Thoracic aorta (tissue), 2 donors: Measurements from ENCODE around the gene BMAL1. TPM values are rescaled to one million over a fixed set of nuclear protein-coding genes. Genes with fewer than 3 reads are reported as not detected.

ENCODE experiments used
- ATAC-seq: fragments of 150-250 bp; one replicate; pipeline ENCODE4 v1.8.0; 2017; ENCODE audit warnings: low read depth; ENCODE audit not compliant: insufficient number of reproducible peaks, low FRiP score
- DNase-seq: peaks from one replicate; pipeline ENCODE4 v3.0.0-alpha.2; 2020; ENCODE audit warnings: low spot score
- H3K27ac ChIP-seq, 2 donors: fragments of 200-600 bp; sonication (generic); 1 replicate in 1 of 2; 2 replicates in 1 of 2; pipeline ENCODE4 v1.5.1; 2016; ENCODE audit warnings: mild to moderate bottlenecking in 2 of 2, moderate library complexity in 2 of 2
- H3K27me3 ChIP-seq: fragments of 200-600 bp; sonication (generic); replicated peaks from 2 replicates; pipeline ENCODE4 v1.6.0; 2016; ENCODE audit warnings: mild to moderate bottlenecking; ENCODE audit not compliant: insufficient read depth
- H3K36me3 ChIP-seq: fragments of 200-600 bp; sonication (generic); one replicate; pipeline ENCODE4 v1.5.1; 2016
- H3K4me1 ChIP-seq, 2 donors: fragments of 200-600 bp; sonication (generic); 1 replicate in 1 of 2; 2 replicates in 1 of 2; pipeline versions ENCODE4 v1.5.1 to v1.6.0; 2016; ENCODE audit warnings: low read depth in 2 of 2, mild to moderate bottlenecking in 1 of 2; ENCODE audit not compliant: control insufficient read depth in 1 of 2
- H3K4me3 ChIP-seq: fragments of 200-600 bp; sonication (generic); 2 replicates; pipeline ENCODE4 v1.5.1; 2016; ENCODE audit warnings: mild to moderate bottlenecking
- H3K9me3 ChIP-seq: fragments of 200-600 bp; sonication (generic); 2 replicates; pipeline ENCODE4 v1.5.1; 2016
- CTCF ChIP-seq: fragments of 200-600 bp; sonication (generic); IDR thresholded peaks from one replicate; pipeline ENCODE4 v1.5.1; 2019; ENCODE audit warnings: antibody characterized with exemption
- total RNA-seq, 2 donors: library from RNA; depleted of rRNA; stranded (reverse); fragments of >200 nt; gene quantifications; one replicate each; pipeline versions ENCODE4 v1.1.0 to v1.2.3, GENCODE V29; 2016

BMAL1 gene
- total RNA-seq, 2 donors from 2014 or later: 21.8 to 40.8 TPM

- no peak for TF ChIP-seq CTCF
- H3K4me3 ChIP-seq: no peak overlapping the region
- no peaks in the 10 kb centered on the region for H3K27me3 ChIP-seq
- DNase-seq (no peak), ATAC-seq (no peak)
- no peaks in the 10 kb centered on the region for H3K36me3 ChIP-seq
- peaks cover 6% of the 10 kb centered on the region in 2 donors for H3K4me1 ChIP-seq
- H3K27ac ChIP-seq: no peak overlapping the region
- H3K9me3 ChIP-seq: no peaks in the 10 kb centered on the region
Observed at GRCh38 chr11:13294771-13295579, 17.4 kb downstream of the BMAL1 start.

- no peak for TF ChIP-seq CTCF
Observed at GRCh38 chr11:13297308-13297916, 19.8 kb downstream of the BMAL1 start.

GRCh38 chr11:13297917-13298356 lies 20.3 kb downstream of the BMAL1 start:
- no peaks in the 10 kb centered on the region for H3K36me3 ChIP-seq
- H3K27ac ChIP-seq: no peak overlapping the region
- ATAC-seq: no peak
- TF ChIP-seq CTCF: no peak
- H3K4me1 ChIP-seq: peaks cover 6% of the 10 kb centered on the region in 2 donors
- no peaks in the 10 kb centered on the region for H3K9me3 ChIP-seq
- no peaks in the 10 kb centered on the region for H3K27me3 ChIP-seq
- DNase-seq: no peak
- H3K4me3 ChIP-seq: no peak overlapping the region

More at GRCh38 chr11:13297308-13297916, 19.8 kb downstream of the BMAL1 start:
- Histone ChIP-seq H3K27ac (no peak overlapping the region), H3K4me1 (peaks cover 6% of the 10 kb centered on the region in 2 donors), H3K9me3 (no peaks in the 10 kb centered on the region), H3K27me3 (no peaks in the 10 kb centered on the region), H3K4me3 (no peak overlapping the region), H3K36me3 (no peaks in the 10 kb centered on the region)
- no peak for DNase-seq
- ATAC-seq: no peak

GRCh38 chr11:13298765-13299164 lies 21.2 kb downstream of the BMAL1 start:
- TF ChIP-seq CTCF: no peak
- no peak for ATAC-seq
- H3K4me1 ChIP-seq: peaks cover 6% of the 10 kb centered on the region in 2 donors

GRCh38 chr11:13301522-13301921 lies 23.9 kb downstream of the BMAL1 start:
- no peak overlapping the region for H3K4me3 ChIP-seq
- ATAC-seq (no peak), DNase-seq (no peak)
- peaks cover 9 to 11% of the 10 kb centered on the region in 2 donors for H3K4me1 ChIP-seq
- no peaks in the 10 kb centered on the region for H3K36me3 ChIP-seq
- H3K9me3 ChIP-seq: no peaks in the 10 kb centered on the region
- no peak overlapping the region for H3K27ac ChIP-seq
- H3K27me3 ChIP-seq: no peaks in the 10 kb centered on the region
- no peak for TF ChIP-seq CTCF

More at GRCh38 chr11:13298765-13299164, 21.2 kb downstream of the BMAL1 start:
- Histone ChIP-seq H3K36me3 (no peaks in the 10 kb centered on the region), H3K27me3 (no peaks in the 10 kb centered on the region), H3K9me3 (no peaks in the 10 kb centered on the region), H3K4me3 (no peak overlapping the region), H3K27ac (no peak overlapping the region)
- DNase-seq: no peak
